A549 (cell line): ENCODE data around the gene CDC27. TPM values are rescaled to one million over a fixed set of nuclear protein-coding genes. Genes with fewer than 3 reads are reported as not detected.

ENCODE experiments used
- ATAC-seq, 2 experiments: fragments of 200-7000 bp in 1 of 2; fragments of >200 bp in 1 of 2; cut with Nextera tagmentation in 1 of 2; cut with Tn5 transposase in 1 of 2; 3 replicates each; pipeline versions ENCODE4 v1.8.0 to v1.9.1; 2018 to 2020; ENCODE audit warnings: mild to moderate bottlenecking in 1 of 2, moderate library complexity in 1 of 2
- CTCF ChIA-PET: fragments of 300-600 bp; sonication (Branson Sonifier 250); formaldehyde crosslinking; extraction: SDS; loops from one replicate; lab custom pipeline; 2021; ENCODE audit warnings: antibody characterized with exemption, inconsistent platforms; lab: Yijun Ruan, JAX
- POLR2A ChIA-PET: fragments of 350-600 bp; formaldehyde crosslinking; extraction: SDS; loops from one replicate; lab custom pipeline; 2021; ENCODE audit warnings: antibody characterized with exemption, inconsistent platforms; lab: Yijun Ruan, JAX
- DNase-seq, 2 experiments: peaks; one replicate each; pipeline versions ENCODE4 v3.0.0 to v3.0.0-alpha.2; 2011 to 2016; ENCODE audit warnings: low read depth in 1 of 2, low spot score in 1 of 2
- FAIRE-seq: peaks from 2 replicates; lab custom pipeline; 2011; peaks lifted over from hg19 to GRCh38; lab: Jason Lieb, UNC
- H3K27ac ChIP-seq, 2 experiments: fragments of >200 bp; sonication (Bioruptor Twin); formaldehyde crosslinking; 3 replicates each; pipeline ENCODE4 v1.5.1; 2016 to 2017
- H3K4me1 ChIP-seq: fragments of >200 bp; sonication (Bioruptor Twin); formaldehyde crosslinking; 3 replicates; pipeline ENCODE4 v1.6.1; 2016
- H3K4me2 ChIP-seq: fragments of >200 bp; sonication (Bioruptor Twin); formaldehyde crosslinking; 3 replicates; pipeline ENCODE4 v1.6.1; 2016
- H3K4me3 ChIP-seq: fragments of >200 bp; sonication (Bioruptor Twin); formaldehyde crosslinking; 3 replicates; pipeline ENCODE4 v1.5.1; 2016
- H3K9me3 ChIP-seq: fragments of >200 bp; sonication (Bioruptor Twin); formaldehyde crosslinking; 3 replicates; pipeline ENCODE4 v1.6.1; 2016
- ATOH8 ChIP-seq: fragments of 250-450 bp; sonication (Bioruptor Pico); IDR thresholded peaks from 2 replicates; pipeline ENCODE4 v1.5.0; 2020; ENCODE audit warnings: low read depth, mild to moderate bottlenecking, moderate library complexity
- BHLHE40 ChIP-seq: IDR thresholded peaks from 2 replicates; pipeline ENCODE4 v1.6.1; 2012; ENCODE audit warnings: low read depth, low read length, inconsistent platforms
- CEBPB ChIP-seq, 2 experiments: fragments of >200 bp in 1 of 2; sonication (Bioruptor Twin) in 1 of 2; formaldehyde crosslinking in 1 of 2; IDR thresholded peaks; 2 replicates each; pipeline ENCODE4 v1.6.1; 2012 to 2016
- CHD2 ChIP-seq: fragments of 150-350 bp; IDR thresholded peaks from 2 replicates; pipeline ENCODE4 v1.6.1; 2014; ENCODE audit warnings: low read length; ENCODE audit not compliant: partially characterized antibody
- CHD4 ChIP-seq: fragments of 200-600 bp; sonication (generic); IDR thresholded peaks from 2 replicates; pipeline ENCODE4 v1.6.1; 2016; ENCODE audit warnings: antibody characterized with exemption, mild to moderate bottlenecking, borderline replicate concordance
- ELK1 ChIP-seq: fragments of 150-350 bp; IDR thresholded peaks from 2 replicates; pipeline ENCODE4 v1.6.1; 2014; ENCODE audit warnings: low read depth, mild to moderate bottlenecking, low read length
- FOSB ChIP-seq: fragments of 250-450 bp; sonication (Bioruptor Pico); IDR thresholded peaks from 2 replicates; pipeline ENCODE4 v1.5.0; 2020; ENCODE audit warnings: mild to moderate bottlenecking, moderate library complexity
- FOXS1 ChIP-seq: fragments of 250-450 bp; sonication (Bioruptor Pico); IDR thresholded peaks from 2 replicates; pipeline ENCODE4 v1.5.0; 2020; ENCODE audit warnings: mild to moderate bottlenecking, moderate library complexity
- HOXA7 ChIP-seq: fragments of 250-450 bp; sonication (Bioruptor Pico); IDR thresholded peaks from 2 replicates; pipeline ENCODE4 v1.5.0; 2020; ENCODE audit warnings: mild to moderate bottlenecking, moderate library complexity
- HOXB13 ChIP-seq: fragments of 250-450 bp; sonication (Bioruptor Pico); IDR thresholded peaks from 2 replicates; pipeline ENCODE4 v1.5.0; 2020; ENCODE audit warnings: low read depth, mild to moderate bottlenecking, moderate library complexity
- JUN ChIP-seq, 2 experiments: fragments of >200 bp; sonication (Bioruptor Twin); formaldehyde crosslinking; IDR thresholded peaks; 2 replicates in 1 of 2; 3 replicates in 1 of 2; pipeline ENCODE4 v1.6.1; 2016 to 2017
- KDM1A ChIP-seq: fragments of 200-600 bp; sonication (generic); IDR thresholded peaks from 2 replicates; pipeline ENCODE4 v1.6.1; 2016; ENCODE audit warnings: low read depth, mild to moderate bottlenecking
- KDM5A ChIP-seq: fragments of 200-600 bp; sonication (generic); IDR thresholded peaks from 2 replicates; pipeline ENCODE4 v1.6.1; 2016; ENCODE audit warnings: antibody characterized with exemption, mild to moderate bottlenecking
- MAFK ChIP-seq: fragments of 450-650 bp; IDR thresholded peaks from 2 replicates; pipeline ENCODE4 v1.6.1; 2014; ENCODE audit not compliant: partially characterized antibody
- MAX ChIP-seq: IDR thresholded peaks from 2 replicates; pipeline ENCODE4 v1.6.1; 2012
- MAZ ChIP-seq: fragments of 150-350 bp; IDR thresholded peaks from 2 replicates; pipeline ENCODE4 v1.6.1; 2014; ENCODE audit warnings: antibody characterized with exemption, low read depth, low read length, borderline replicate concordance
- NPAS2 ChIP-seq: fragments of 250-450 bp; sonication (Bioruptor Pico); IDR thresholded peaks from 2 replicates; pipeline ENCODE4 v1.8.0; 2022; ENCODE audit warnings: mild to moderate bottlenecking, moderate library complexity, borderline replicate concordance
- POLR2A ChIP-seq: IDR thresholded peaks from 2 replicates; pipeline ENCODE4 v1.6.1; 2012; ENCODE audit warnings: mild to moderate bottlenecking, low read length
- RCOR1 ChIP-seq: fragments of 150-350 bp; IDR thresholded peaks from 2 replicates; pipeline ENCODE4 v1.6.1; 2014; ENCODE audit warnings: antibody characterized with exemption, low read length, low read depth
- REST ChIP-seq: fragments of 200-600 bp; sonication (generic); IDR thresholded peaks from 2 replicates; pipeline ENCODE4 v1.6.1; 2016; ENCODE audit warnings: antibody characterized with exemption, mild to moderate bottlenecking, moderate library complexity
- SMC3 ChIP-seq: fragments of >200 bp; sonication (Bioruptor Twin); formaldehyde crosslinking; IDR thresholded peaks from 3 replicates; pipeline ENCODE4 v1.6.1; 2018; ENCODE audit warnings: inconsistent platforms
- TP53 ChIP-seq: fragments of 250-450 bp; sonication (Bioruptor Pico); IDR thresholded peaks from 2 replicates; pipeline ENCODE4 v1.5.0; 2021; ENCODE audit warnings: mild to moderate bottlenecking, moderate library complexity
- USF2 ChIP-seq: fragments of 450-650 bp; IDR thresholded peaks from 2 replicates; pipeline ENCODE4 v1.6.1; 2014; ENCODE audit warnings: antibody characterized with exemption
- WGBS: methylation state at CpG from one replicate; pipeline ENCODE4 v1.1.6; 2017; ENCODE audit errors: missing lambda C conversion rate; 5-methylcytosine and 5-hydroxymethylcytosine counted together
- polyA plus RNA-seq, 4 experiments: library from polyadenylated mRNA; depleted of rRNA in 3 of 4; stranded (reverse); fragments of >200 nt; fragmentation: RNase III in 1 of 4; extraction: RNeasy Plus Mini Kit Qiagen cat#74134 plus additional on column Dnase treatment in 1 of 4; gene quantifications; 2 replicates in 3 of 4; 3 replicates in 1 of 4; pipeline ENCODE4 v1.2.3, GENCODE V29; 2011 to 2017
- TF ChIP-seq, protein P1 (sequence below): fragments of >200 bp; sonication (Bioruptor Twin); formaldehyde crosslinking; IDR thresholded peaks from 2 replicates; pipeline ENCODE4 v1.6.1; 2016
- TF ChIP-seq, protein P2 (sequence below): fragments of >200 bp; sonication (Bioruptor Twin); formaldehyde crosslinking; IDR thresholded peaks from 3 replicates; pipeline ENCODE4 v1.6.1; 2016
- TF ChIP-seq, protein P3 (sequence below): IDR thresholded peaks from 2 replicates; pipeline ENCODE4 v1.6.1; 2012; ENCODE audit warnings: low read depth, borderline replicate concordance
- TF ChIP-seq, protein P4 (sequence below): fragments of >200 bp; sonication (Bioruptor Twin); formaldehyde crosslinking; IDR thresholded peaks from 3 replicates; pipeline ENCODE4 v1.5.1; 2016

CDC27 gene
- polyA plus RNA-seq, 2 of the 4 experiments (the other 2 are of a cell fraction) = 88.0 to 150 TPM

- DNase-seq (no peak), ATAC-seq (no peak), FAIRE-seq (no peak)
- TF ChIP-seq RCOR1 (no peak), REST (no peak), HOXB13 (CRISPR knock-in tag) (no peak), ELK1 (no peak), NPAS2 (CRISPR knock-in tag) (no peak), CHD4 (no peak), JUN (IDR thresholded peaks at IDR 0.05) (no peak), FOXS1 (CRISPR knock-in tag) (no peak), FOSB (CRISPR knock-in tag) (no peak), CHD2 (no peak), KDM1A (no peak), USF2 (no peak), POLR2A (no peak), SMC3 (no peak), MAZ (no peak), MAX (no peak)
- TF ChIP-seq, protein P1, sequence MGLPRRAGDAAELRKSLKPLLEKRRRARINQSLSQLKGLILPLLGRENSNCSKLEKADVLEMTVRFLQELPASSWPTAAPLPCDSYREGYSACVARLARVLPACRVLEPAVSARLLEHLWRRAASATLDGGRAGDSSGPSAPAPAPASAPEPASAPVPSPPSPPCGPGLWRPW = no peak
- TF ChIP-seq, protein P2, sequence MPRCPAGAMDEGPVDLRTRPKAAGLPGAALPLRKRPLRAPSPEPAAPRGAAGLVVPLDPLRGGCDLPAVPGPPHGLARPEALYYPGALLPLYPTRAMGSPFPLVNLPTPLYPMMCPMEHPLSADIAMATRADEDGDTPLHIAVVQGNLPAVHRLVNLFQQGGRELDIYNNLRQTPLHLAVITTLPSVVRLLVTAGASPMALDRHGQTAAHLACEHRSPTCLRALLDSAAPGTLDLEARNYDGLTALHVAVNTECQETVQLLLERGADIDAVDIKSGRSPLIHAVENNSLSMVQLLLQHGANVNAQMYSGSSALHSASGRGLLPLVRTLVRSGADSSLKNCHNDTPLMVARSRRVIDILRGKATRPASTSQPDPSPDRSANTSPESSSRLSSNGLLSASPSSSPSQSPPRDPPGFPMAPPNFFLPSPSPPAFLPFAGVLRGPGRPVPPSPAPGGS = no peak
- TF ChIP-seq, protein P3, sequence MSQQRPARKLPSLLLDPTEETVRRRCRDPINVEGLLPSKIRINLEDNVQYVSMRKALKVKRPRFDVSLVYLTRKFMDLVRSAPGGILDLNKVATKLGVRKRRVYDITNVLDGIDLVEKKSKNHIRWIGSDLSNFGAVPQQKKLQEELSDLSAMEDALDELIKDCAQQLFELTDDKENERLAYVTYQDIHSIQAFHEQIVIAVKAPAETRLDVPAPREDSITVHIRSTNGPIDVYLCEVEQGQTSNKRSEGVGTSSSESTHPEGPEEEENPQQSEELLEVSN = no peak
- Histone ChIP-seq H3K27ac (no peak overlapping the region), H3K4me2 (no peak overlapping the region), H3K9me3 (no peaks in the 10 kb centered on the region), H3K4me1 (peaks cover 11% of the 10 kb centered on the region), H3K4me3 (no peak overlapping the region)
- CTCF ChIA-PET = interaction anchor here (0.9 to 8.7 kb wide), 2 partner anchors 14 to 77 kb away, joined by 3 to 204 read pairs; no protein-coding TSS in a partner anchor
- POLR2A ChIA-PET = interaction anchor here (0.6 kb wide), 1 partner anchor 90 kb away, joined by 3 read pairs; no protein-coding TSS in a partner anchor
- 85% methylated on average over 3 of the region's 3 CpGs for WGBS
Observed at GRCh38 chr17:47235506-47235905, 46.4 kb upstream of the CDC27 start.

- Histone ChIP-seq H3K9me3 (no peaks in the 10 kb centered on the region), H3K4me1 (peaks cover 7% of the 10 kb centered on the region; the same call in 1 of the 3 replicates), H3K4me3 (no peak overlapping the region), H3K4me2 (no peak overlapping the region), H3K27ac (no peak overlapping the region)
- no peak for FAIRE-seq
- POLR2A ChIA-PET = no interaction called here
- no peak for ATAC-seq
- CTCF ChIA-PET = interaction anchor here (0.6 to 8.7 kb wide), 7 partner anchors 9 to 383 kb away, joined by 3 to 204 read pairs (median 4); partner anchors contain the start of gene EFCAB13
- no peak for DNase-seq
- WGBS = 59% methylated on average over 2 of the region's 2 CpGs
- TF ChIP-seq ATOH8 (CRISPR knock-in tag) = no peak
- TF ChIP-seq MAFK = no peak
- TF ChIP-seq CEBPB (IDR thresholded peaks at IDR 0.05) = no peak
- no peak for TF ChIP-seq CHD4
- TF ChIP-seq, protein P4, sequence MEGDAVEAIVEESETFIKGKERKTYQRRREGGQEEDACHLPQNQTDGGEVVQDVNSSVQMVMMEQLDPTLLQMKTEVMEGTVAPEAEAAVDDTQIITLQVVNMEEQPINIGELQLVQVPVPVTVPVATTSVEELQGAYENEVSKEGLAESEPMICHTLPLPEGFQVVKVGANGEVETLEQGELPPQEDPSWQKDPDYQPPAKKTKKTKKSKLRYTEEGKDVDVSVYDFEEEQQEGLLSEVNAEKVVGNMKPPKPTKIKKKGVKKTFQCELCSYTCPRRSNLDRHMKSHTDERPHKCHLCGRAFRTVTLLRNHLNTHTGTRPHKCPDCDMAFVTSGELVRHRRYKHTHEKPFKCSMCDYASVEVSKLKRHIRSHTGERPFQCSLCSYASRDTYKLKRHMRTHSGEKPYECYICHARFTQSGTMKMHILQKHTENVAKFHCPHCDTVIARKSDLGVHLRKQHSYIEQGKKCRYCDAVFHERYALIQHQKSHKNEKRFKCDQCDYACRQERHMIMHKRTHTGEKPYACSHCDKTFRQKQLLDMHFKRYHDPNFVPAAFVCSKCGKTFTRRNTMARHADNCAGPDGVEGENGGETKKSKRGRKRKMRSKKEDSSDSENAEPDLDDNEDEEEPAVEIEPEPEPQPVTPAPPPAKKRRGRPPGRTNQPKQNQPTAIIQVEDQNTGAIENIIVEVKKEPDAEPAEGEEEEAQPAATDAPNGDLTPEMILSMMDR = no peak
- no peak for TF ChIP-seq CHD2
- TF ChIP-seq KDM5A = no peak
- TF ChIP-seq BHLHE40 = no peak
- TF ChIP-seq HOXA7 (CRISPR knock-in tag) = no peak
- TF ChIP-seq TP53 (CRISPR knock-in tag) = no peak
- no peak for TF ChIP-seq JUN (IDR thresholded peaks at IDR 0.05)
- no peak for TF ChIP-seq HOXB13 (CRISPR knock-in tag)
Observed at GRCh38 chr17:47232465-47232864, 43.4 kb upstream of the CDC27 start.
